ENCODE measurements around the gene NOP10. TPM values are rescaled to one million over a fixed set of nuclear protein-coding genes. Genes with fewer than 3 reads are reported as not detected.
A peak's percentile ranks its signal among the peaks of the same experiment; 100 is the strongest.

Gene NOP10
- total and polyA plus RNA-seq, 11 donors: 96.4 to 384 (median 151) TPM

DNA sequence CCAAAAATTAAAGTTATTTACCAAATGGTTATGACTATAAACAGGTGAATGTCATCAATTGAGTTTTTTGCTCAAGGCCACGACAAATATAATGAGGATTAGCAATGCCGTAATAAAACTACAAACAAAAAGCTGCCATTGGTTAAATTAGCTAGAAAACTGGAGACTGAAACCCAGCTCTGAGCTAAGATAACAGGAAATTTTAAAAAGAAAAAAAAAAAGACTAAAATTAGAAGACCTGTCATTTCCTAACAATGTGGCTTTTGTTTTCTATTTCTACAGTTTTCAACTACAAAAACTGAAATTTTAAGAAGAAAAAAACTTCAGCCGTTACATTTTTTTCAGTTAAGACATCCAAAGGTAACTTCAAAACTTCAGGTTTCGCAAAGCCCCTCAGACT is 15.0 kb downstream of the NOP10 start:
- ATAC-seq (no peak), DNase-seq (no peak)
- Histone ChIP-seq H3K27ac (peak overlapping the region in 2 of 12 donors; percentile 10 to 47), H3K36me3 (peaks cover 0 to 10% (median 0%) of the 10 kb centered on the region in 9 donors), H3K9me3 (no peaks in the 10 kb centered on the region), H3K27me3 (no peaks in the 10 kb centered on the region), H3K4me1 (peaks cover 0 to 35% (median 1%) of the 10 kb centered on the region in 12 donors), H3K4me3 (no peak overlapping the region)
- intact Hi-C loops (cut with DNase I): loop anchor here in 1 of 10 donors (10.0 kb wide), 1 partner anchor 53 kb away; no protein-coding TSS in a partner anchor
- WGBS, 4 donors: 69 to 72% (median 71%) methylated on average over 4 of the region's 4 CpGs
- TF ChIP-seq POLR2A (IDR thresholded peaks at IDR 0.05): no peak
- TF ChIP-seq CTCF (IDR thresholded peaks at IDR 0.05): no peak

DNA sequence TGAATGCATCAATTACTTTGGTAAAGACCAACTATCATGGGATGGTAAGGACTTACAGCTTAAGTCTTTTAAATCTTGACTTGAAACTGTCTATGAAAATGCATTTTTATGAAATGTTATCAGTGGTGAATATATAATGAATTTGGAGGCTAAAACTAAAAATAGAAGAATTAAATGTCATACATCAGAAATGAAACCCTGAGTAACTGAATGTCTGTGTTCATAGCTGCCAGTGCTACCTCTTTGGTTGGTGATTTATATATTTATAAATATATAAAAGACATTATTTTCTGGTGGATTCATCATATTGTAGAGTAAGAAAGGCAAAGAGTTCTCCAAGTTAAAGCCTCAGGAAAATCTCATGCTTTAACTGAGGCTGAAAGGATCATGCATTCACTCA is 17.6 kb downstream of the NOP10 start:
- TF ChIP-seq CTCF (IDR thresholded peaks at IDR 0.05): no peak
- no peak for TF ChIP-seq POLR2A (IDR thresholded peaks at IDR 0.05)
- intact Hi-C loops (cut with DNase I): loop anchor here in 1 of 10 donors (10.0 kb wide), 1 partner anchor 51 kb away; no protein-coding TSS in a partner anchor
- Histone ChIP-seq H3K27me3 (no peaks in the 10 kb centered on the region), H3K36me3 (no peaks in the 10 kb centered on the region), H3K4me3 (no peak overlapping the region), H3K4me1 (peaks cover 0 to 19% (median 1%) of the 10 kb centered on the region in 12 donors), H3K9me3 (no peaks in the 10 kb centered on the region), H3K27ac (no peak overlapping the region)
- DNase-seq (no peak), ATAC-seq (no peak)

GRCh38 chr15:34324933-34325332 is 18.0 kb downstream of the NOP10 start:
- peaks cover 0 to 19% (median 1%) of the 10 kb centered on the region in 12 donors for H3K4me1 ChIP-seq
- DNase-seq (no peak), ATAC-seq (no peak)
- H3K27me3 ChIP-seq: no peaks in the 10 kb centered on the region
- H3K27ac ChIP-seq: no peak overlapping the region
- no peaks in the 10 kb centered on the region for H3K9me3 ChIP-seq
- no peak overlapping the region for H3K4me3 ChIP-seq
- 66 to 89% (median 85%) methylated on average over 1 of the region's 1 CpG for WGBS, 4 donors
- TF ChIP-seq CTCF (IDR thresholded peaks at IDR 0.05): no peak
- no peak for TF ChIP-seq POLR2A (IDR thresholded peaks at IDR 0.05)
- intact Hi-C loops (cut with DNase I): loop anchor here in 1 of 10 donors (10.0 kb wide), 1 partner anchor 50 kb away; no protein-coding TSS in a partner anchor
- H3K36me3 ChIP-seq: no peaks in the 10 kb centered on the region

DNA sequence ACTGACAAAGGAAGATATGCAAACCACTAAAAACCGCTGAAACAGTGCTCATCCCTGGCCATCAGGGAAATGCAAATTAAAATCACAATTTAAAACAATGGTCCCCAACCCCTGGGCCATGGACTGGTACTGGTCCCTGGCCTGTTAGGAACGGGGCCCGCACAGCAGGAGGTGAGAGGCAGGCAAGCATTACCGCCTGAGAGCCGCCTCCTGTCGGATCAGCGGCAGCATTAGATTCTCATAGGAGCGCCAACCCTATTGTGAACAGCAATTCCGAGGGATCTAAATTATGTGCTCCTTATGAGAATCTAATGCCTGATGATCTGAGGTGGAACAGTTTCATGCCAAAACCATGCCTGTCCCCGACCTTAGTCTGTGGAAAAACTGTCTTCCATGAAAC is 19.7 kb downstream of the NOP10 start:
- Histone ChIP-seq H3K27ac (no peak overlapping the region), H3K27me3 (no peaks in the 10 kb centered on the region), H3K4me1 (peaks cover 0 to 20% (median 1%) of the 10 kb centered on the region in 12 donors), H3K4me3 (no peak overlapping the region), H3K36me3 (no peaks in the 10 kb centered on the region), H3K9me3 (no peaks in the 10 kb centered on the region)
- 94 to 98% (median 98%) methylated on average over 10 of the region's 10 CpGs for WGBS, 4 donors
- intact Hi-C loops (cut with DNase I): loop anchor here in 1 of 10 donors (10.0 kb wide), 1 partner anchor 48 kb away; no protein-coding TSS in a partner anchor
- no peak for TF ChIP-seq CTCF (IDR thresholded peaks at IDR 0.05)
- TF ChIP-seq POLR2A (IDR thresholded peaks at IDR 0.05): no peak
- no peak for ATAC-seq
- no peak for DNase-seq

All from heart left ventricle (tissue), 16 donors.